AG04449 (cell line): ENCODE data around the gene ARHGEF4.

Experiments
- CTCF ChIA-PET: fragments of 350-600 bp; formaldehyde crosslinking; extraction: SDS; loops from one replicate; lab custom pipeline; 2021; ENCODE audit warnings: antibody characterized with exemption; lab: Yijun Ruan, JAX
- POLR2A ChIA-PET: fragments of 400-600, 350-600 bp; formaldehyde crosslinking; extraction: SDS; loops from one replicate; lab custom pipeline; 2020; ENCODE audit warnings: antibody characterized with exemption, inconsistent platforms; lab: Yijun Ruan, JAX
- DNase-seq: peaks from one replicate; pipeline ENCODE4 v3.0.0-alpha.2; 2010; ENCODE audit warnings: low read depth, low spot score
- H3K4me3 ChIP-seq: 2 replicates; pipeline ENCODE4 v1.5.1; 2011; ENCODE audit warnings: low read depth, mild to moderate bottlenecking, control low read depth, low read length
- CTCF ChIP-seq: IDR thresholded peaks from one replicate; pipeline ENCODE4 v1.5.1; 2011; ENCODE audit warnings: mild to moderate bottlenecking, moderate library complexity, low read length, control low read depth, inconsistent platforms; ENCODE audit not compliant: insufficient read depth; ENCODE audit errors: missing control alignments

ARHGEF4 gene

GRCh38 chr2:130874512-130874911, 37.8 kb downstream of the ARHGEF4 start:
- POLR2A ChIA-PET = interaction anchor here (0.6 kb wide), 1 partner anchor 13 kb away, joined by 3 read pairs; no protein-coding TSS in a partner anchor
- no peak for TF ChIP-seq CTCF
- no peak overlapping the region for H3K4me3 ChIP-seq
- DNase-seq = no peak
- CTCF ChIA-PET = interaction anchor here (0.8 to 11.5 kb wide), 9 partner anchors 9 to 77 kb away, joined by 3 to 253 read pairs (median 4); no protein-coding TSS in a partner anchor

- POLR2A ChIA-PET = no interaction called here
- no peak for TF ChIP-seq CTCF
- H3K4me3 ChIP-seq = no peak overlapping the region
- CTCF ChIA-PET = interaction anchor here (1.0 to 11.5 kb wide), 5 partner anchors 8 to 78 kb away, joined by 3 to 253 read pairs (median 5); no protein-coding TSS in a partner anchor
- DNase-seq = no peak
These were observed 39.2 kb downstream of the ARHGEF4 start for GRCh38 chr2:130875935-130876334.

- no peak overlapping the region for H3K4me3 ChIP-seq
- CTCF ChIA-PET = interaction anchor here (11.5 kb wide), 1 partner anchor 79 kb away, joined by 253 read pairs; no protein-coding TSS in a partner anchor
- TF ChIP-seq CTCF = no peak
- DNase-seq = no peak
- POLR2A ChIA-PET = no interaction called here
These were observed 40.5 kb downstream of the ARHGEF4 start for GRCh38 chr2:130877258-130877657.

- no peak for DNase-seq
- ChIA-PET POLR2A (no interaction called here), CTCF (interaction anchor here (11.5 kb wide), 1 partner anchor 80 kb away, joined by 253 read pairs; no protein-coding TSS in a partner anchor)
- H3K4me3 ChIP-seq = no peak overlapping the region
- TF ChIP-seq CTCF = no peak
These were observed 41.6 kb downstream of the ARHGEF4 start for GRCh38 chr2:130878316-130878715.

- no peak for TF ChIP-seq CTCF
- no peak for DNase-seq
- CTCF ChIA-PET = interaction anchor here (11.5 kb wide), 1 partner anchor 81 kb away, joined by 253 read pairs; no protein-coding TSS in a partner anchor
- no peak overlapping the region for H3K4me3 ChIP-seq
- POLR2A ChIA-PET = no interaction called here
These were observed 42.2 kb downstream of the ARHGEF4 start for GRCh38 chr2:130878933-130879332.

- ChIA-PET POLR2A (no interaction called here), CTCF (interaction anchor here (1.3 to 4.2 kb wide), 2 partner anchors 8 to 85 kb away, joined by 7 to 25 read pairs; no protein-coding TSS in a partner anchor)
- DNase-seq = no peak
- H3K4me3 ChIP-seq = no peak overlapping the region
- no peak for TF ChIP-seq CTCF
These were observed 45.5 kb downstream of the ARHGEF4 start for GRCh38 chr2:130882111-130882690.
